Left forelimb (tissue), 1 donor: ENCODE data around the gene AP1G1.

Experiments
- DNase-seq: peaks from one replicate; pipeline ENCODE4 v3.0.0-alpha.2; 2018; ENCODE audit warnings: low spot score

Gene AP1G1

DNA sequence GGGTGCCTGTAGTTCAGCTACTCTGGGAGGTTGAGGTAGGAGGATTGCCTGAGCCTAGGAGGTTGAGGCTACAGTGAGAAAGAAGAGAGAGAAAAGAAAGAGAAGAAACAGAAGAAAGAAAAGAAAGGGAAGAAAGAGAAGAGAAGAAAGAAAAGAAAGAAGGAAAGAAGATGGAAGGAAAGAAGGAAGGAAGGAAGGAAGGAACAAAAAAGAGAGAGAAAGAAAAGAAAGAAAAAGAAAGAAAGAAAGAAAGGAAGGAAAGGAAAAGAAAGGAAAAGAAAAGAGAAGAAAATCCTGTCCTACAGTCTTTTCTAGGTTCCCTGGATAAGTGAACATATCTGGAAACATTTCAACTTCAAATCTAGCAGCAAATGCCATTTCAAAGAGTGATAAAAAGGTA is 54.5 kb downstream of the AP1G1 start:
- DNase-seq = no peak

DNA sequence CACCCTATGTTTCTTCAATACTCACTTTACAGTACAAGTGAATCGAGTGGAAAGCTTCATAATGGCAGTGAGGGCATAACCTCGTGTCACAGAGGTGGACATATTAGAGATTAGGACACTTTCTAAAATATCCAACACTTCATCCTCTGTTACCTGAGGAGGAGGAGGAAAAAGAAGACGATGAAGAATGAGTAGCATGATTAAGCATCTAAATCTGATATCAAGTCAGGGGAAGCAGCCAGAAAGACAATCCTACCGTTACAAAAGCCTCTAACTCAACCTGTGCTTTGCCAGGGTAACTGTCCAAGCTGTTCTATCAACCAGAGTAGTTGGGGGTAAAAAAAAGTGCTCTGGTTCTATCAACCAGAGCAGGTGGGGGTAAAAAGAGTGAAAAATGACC is 60.4 kb downstream of the AP1G1 start:
- no peak for DNase-seq

DNA sequence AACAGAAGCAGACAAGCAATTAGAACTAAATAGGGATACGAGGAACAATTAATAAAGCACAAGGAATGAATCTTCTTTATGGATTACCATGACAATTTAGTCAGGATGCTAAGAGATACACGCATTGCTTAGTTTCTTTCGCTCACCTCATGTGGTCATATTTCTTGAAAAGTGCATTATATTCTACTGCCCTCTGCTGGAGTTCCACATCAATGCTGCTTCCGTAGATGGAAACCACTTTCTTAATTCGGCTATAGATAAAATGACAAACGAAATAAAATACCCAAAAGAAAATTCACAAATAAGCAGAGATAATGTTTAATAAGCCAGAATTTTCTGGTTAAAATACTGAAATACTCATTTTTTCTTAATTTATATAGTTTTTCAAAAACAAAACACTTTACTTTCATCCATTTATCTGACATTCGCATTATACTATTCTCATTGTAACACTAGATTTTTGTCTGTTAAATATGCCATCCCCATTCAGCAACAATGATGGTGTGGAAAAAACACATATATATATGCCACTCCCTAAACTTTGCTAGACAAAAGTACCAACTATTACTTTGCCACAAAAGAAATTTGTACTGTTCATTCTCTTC is 62.1 kb downstream of the AP1G1 start:
- no peak for DNase-seq

DNA sequence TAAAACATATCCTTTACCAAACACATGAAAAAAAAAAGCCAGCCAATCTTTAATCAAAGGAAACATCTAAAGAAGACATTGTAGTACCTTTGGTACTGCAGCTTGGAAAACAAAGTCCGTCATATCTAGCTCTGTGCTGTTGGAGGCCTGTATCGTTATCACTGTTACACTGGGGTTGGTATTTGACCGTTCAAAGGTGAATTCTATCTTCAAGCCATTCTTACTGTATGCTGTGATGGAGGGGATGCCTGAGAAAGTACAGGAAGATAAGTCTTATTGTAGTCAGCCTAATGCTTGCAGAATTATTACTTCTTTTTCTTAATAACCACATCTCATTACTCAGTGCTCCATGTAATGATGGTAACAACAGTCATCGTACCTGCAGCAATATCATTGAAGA is 69.8 kb downstream of the AP1G1 start:
- no peak for DNase-seq

GRCh38 chr16:71737501-71737900 is 71.1 kb downstream of the AP1G1 start:
- no peak for DNase-seq

- no peak for DNase-seq
These were observed 74.1 kb downstream of the AP1G1 start for GRCh38 chr16:71734511-71734910.

GRCh38 chr16:71732587-71732986 is 76.0 kb downstream of the AP1G1 start:
- no peak for DNase-seq

DNA sequence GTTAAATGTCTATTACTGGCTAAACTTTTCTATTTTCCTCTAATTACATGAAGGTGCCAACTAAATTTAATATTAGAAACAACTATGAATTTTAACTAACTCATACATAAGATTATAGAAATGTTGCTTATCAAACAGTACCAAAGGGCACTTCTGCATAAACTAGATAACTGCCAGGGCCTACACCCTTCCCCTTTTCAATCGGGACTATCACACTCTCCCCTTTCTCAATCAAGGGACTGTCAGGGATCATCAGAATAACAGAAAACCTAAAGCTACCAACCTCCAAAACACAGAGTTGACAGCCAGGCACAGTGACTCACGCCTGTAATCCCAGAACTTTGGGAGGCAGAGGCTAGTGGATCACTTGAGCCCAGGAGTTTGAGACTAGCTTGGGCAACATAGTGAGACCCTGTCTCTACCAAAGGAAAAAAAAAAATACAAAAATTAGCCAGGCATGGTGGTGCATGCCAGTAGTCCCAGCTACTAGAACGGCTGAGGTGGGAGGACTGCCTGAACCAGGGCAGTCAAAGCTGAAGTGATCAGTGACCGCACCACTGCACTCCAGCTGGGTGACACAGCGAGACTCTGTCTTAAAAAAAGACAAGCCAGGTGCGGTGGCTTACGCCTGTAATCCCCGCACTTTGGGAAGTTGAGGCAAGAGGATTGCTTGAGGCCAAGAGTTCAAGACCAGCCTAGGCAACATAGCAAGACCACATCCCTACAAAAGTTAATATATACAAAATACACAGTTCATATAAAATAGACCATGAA is 80.9 kb downstream of the AP1G1 start:
- DNase-seq = no peak

GRCh38 chr16:71726476-71727315 is 81.9 kb downstream of the AP1G1 start:
- no peak for DNase-seq

DNA sequence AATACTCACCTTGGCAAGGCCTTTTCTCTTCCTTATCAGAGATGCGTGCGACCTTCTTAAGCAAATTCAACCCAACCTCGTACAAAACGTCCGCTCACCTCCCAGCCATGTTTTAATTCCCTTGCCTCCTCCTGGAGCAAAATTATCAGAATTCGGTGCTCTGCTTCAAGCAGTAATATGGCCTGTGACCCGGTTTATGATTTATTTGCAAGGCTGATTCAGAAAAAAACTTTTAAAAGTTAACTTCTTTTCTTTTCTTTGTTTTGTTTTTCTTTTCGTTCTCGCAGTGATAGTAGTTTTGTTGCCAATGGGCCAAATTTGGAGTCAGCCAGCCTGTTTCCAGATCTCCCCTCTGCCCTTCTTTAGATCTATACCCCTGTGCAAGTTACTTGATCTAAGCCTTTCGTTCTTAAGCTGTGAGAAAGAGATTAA is 84.3 kb downstream of the AP1G1 start, which contains the start of gene PHLPP2:
Gene PHLPP2 (minus strand): TSS at position 382 of the 432 bp plus-strand sequence. CDS start 9,906 bp downstream, outside the sequence.
- DNase-seq = no peak

DNA sequence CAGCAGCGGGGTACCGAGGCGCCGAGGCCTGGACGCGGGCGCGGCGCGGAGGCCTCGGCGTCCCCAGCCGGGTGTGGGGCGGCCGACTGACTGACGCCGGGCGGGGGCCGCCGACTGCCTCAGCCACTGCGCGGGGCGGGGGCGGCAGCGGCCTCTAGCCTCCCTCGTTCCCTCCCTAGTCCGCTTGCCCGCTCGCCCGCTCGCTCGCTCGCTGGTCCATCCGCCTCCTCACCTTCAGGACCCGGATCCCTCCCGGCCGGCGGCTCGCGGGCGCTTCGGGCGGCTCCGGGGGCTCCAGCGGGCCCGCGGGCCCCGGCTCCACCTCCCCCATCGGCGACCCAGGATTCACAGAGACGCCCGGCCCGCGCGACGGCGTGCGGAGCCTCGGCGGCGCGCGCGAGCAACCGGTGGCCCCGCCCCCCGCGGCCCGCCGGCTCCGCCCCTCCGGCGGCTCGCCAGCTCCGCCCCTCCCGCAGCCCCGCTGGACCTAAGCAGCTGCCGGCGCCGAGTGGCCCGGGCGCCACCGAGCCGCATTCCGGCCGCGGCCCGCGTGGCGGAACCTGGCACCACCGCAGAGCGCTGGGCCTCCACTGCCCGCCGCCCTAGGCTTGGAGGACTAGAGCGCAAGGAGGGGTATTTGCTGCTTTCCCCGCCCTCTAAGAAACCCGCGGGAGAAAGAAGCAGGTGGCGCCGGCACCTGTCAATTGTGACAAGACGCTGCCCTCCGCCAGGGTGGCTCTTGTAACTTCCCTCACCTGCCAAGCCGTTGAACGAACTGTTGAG is 84.9 kb downstream of the AP1G1 start:
- peak; percentile 86 for DNase-seq

GRCh38 chr16:71722801-71723536 is 85.7 kb downstream of the AP1G1 start:
- DNase-seq = peak; percentile 78

- DNase-seq = no peak
These were observed 87.4 kb downstream of the AP1G1 start for GRCh38 chr16:71721066-71721740.

- no peak for DNase-seq
These were observed 96.1 kb downstream of the AP1G1 start for GRCh38 chr16:71712501-71712900.

GRCh38 chr16:71711789-71712188 is 96.8 kb downstream of the AP1G1 start:
- no peak for DNase-seq

DNA sequence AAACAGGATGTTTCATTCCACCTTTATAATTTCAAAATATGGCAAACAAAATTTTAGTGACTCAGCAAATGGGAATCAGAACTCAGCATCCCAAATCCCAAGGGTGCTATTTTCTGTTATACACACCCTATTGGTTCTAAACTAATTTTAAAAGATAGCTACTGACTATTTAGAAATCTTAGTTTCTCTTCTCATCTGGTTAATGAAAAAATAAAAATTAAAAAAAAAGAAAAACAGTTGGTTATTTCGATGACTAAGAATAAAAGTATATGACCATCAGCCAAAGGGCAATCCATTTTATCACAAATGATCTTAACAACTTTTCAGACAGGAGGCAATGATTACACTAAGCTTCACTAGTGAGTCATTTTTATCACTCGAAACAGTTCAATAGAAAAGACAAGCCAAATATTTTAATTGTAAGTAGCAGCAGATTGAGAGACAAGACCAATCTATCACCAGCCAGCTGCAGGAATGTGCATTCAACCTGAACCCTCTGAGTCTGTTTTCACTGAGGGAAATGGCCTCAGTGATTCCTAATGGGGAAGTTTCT is 99.3 kb downstream of the AP1G1 start:
- DNase-seq = no peak

GRCh38 chr16:71708696-71709095 is 99.9 kb downstream of the AP1G1 start:
- DNase-seq = no peak

DNA sequence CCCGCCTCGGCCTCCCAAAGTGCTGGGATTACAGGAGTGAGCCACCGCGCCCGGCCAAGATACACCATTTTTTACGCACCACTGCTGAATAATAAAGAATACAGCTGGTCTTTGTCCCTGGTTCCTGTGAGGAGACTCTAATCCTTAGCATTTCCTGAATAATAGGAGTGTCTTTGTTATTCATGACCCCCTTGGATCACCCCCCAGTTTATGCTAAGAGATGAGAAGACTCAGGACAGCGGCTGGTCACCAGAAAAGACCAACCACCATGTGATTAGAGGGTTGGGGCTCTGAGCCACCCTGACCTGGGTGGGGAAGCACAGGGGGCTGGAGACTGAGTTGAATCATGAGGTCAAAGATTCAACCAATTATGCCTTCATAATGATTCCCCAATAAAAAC is 101.4 kb downstream of the AP1G1 start:
- no peak for DNase-seq

DNA sequence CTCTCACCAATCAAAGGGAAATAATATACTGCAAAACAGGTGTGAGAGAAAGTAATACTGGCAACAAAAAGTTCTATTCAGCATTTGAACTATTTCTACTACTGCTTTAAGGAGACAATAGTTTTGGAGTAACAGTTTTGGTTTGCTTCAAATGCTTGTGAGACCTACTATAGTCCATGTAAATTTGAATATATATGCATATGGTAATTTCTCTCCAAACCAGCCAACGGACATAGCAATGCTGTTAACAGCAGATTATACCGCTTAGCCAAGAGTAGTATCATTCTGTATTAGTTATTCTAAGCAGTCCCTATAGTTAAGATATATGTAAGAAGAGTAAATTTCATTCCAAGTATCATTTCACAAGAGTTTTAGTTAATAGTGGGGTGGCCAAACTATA is 102.6 kb downstream of the AP1G1 start:
- DNase-seq = no peak

GRCh38 chr16:71703333-71703732 is 105.3 kb downstream of the AP1G1 start:
- no peak for DNase-seq
